Embryonic facial prominence (tissue), 1 donor: ENCODE data around the gene DEF6.
"Not testable (repeated sequence)": the region's sequence is repeated elsewhere in the genome, so short reads cannot be mapped to it uniquely, and the experiment has no call there.

Experiments used
- DNase-seq: peaks from one replicate; pipeline ENCODE4 v3.0.0-alpha.2; 2016; ENCODE audit errors: extremely low spot score

The DEF6 gene

DNA sequence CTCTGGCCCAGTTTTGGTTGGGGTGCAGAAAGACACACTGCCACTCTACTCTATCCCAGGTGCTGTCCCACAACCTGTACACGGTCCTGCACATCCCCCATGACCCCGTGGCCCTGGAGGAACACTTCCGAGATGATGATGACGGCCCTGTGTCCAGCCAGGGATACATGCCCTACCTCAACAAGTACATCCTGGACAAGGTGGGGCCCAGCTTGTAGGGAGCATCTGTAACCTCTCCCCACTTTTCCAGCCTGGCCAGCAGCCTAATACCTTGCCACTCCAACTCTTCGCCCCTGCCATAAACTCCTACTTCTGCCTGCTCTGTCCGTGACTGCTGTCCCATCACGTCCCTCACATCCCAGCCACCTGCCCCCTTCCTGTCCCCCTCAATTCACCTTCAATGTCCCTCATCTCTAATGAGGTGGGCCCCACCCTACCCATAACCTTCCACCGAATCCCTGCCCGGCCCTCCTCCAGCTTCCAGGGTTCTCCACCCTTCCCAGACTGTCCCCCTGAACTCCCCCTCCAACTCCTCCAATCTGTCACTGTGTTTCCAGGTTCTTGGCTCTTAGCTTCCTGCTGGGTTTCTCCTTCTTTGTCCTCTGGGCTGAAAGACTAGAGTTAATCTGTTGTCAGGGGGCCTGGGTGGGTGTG, 12.1 kb downstream of the DEF6 start:
- no peak for DNase-seq

GRCh38 chr6:35310265-35310831, 12.7 kb downstream of the DEF6 start:
- DNase-seq, result no peak

- DNase-seq, result no peak
Measured at GRCh38 chr6:35311390-35312075, 13.9 kb downstream of the DEF6 start.

DNA sequence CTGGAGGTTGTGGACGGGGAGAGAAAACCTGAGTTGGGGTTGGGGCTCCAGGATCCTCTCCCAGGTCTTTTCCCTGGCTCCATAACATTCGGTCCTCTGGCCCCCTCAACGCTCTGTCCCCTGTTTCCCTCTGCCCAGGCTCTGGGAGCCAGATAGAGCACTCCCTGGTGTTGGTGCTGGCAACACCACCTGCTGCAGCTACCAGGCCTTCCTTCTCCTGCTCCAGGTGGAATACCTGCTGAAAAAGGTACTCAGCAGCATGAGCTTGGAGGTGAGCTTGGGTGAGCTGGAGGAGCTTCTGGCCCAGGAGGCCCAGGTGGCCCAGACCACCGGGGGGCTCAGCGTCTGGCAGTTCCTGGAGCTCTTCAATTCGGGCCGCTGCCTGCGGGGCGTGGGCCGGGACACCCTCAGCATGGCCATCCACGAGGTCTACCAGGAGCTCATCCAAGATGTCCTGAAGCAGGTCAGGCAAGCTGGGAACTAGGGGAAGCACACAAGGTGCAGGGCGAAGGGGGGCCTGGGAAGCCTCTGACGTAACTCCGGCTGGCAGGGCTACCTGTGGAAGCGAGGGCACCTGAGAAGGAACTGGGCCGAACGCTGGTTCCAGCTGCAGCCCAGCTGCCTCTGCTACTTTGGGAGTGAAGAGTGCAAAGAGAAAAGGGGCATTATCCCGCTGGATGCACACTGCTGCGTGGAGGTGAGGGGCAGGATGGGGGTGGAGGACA, 14.6 kb downstream of the DEF6 start:
- peak; percentile 3 for DNase-seq

DNA sequence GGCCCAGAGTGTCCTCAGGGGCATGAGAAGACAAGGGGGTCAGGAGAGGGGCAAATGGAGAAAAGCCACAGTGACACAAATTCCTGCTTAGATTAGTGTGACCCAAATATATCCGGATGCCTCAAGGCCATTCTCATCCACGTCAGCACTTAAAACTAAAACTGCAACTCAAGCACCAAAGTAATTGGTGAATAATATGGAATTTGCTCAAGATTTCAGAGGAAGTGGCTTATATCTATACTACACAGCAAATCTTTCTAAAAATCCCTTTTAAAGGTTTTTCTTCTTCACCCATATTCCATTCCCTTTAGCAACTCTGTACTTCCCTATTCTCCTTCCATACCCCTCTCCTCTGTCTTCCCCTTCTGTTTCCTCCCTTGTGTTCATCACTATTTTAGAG, 15.2 kb downstream of the DEF6 start:
- DNase-seq, result peak; percentile 4

DNA sequence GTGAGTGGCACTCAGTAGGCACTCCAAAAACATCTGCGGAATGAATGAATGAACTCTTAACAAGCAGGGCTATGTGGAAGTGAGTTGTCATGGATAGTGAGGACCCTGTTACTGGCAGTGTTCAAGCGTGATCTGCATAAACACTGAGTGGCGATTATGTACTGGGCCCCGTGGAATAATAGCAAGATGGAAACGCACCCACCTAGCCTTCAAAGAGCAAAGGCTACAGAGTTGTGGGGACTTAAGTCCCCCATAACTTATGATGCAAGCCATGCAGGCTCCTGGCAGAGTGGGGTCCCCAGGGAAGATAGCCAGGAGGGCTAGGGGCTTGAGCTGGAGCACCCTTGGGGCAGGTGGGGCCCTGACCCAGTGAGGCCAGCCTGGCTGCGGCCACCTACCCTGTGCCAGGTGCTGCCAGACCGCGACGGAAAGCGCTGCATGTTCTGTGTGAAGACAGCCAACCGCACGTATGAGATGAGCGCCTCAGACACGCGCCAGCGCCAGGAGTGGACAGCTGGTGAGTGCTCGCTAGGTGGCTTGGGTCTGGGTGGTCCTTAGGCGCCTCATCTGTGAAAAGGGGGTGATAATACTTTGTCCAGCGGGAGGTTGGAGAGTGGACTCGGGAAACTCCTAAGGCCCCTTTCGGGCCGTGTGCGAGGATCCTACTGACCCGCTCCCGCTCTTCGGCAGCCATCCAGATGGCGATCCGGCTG, 20.0 kb downstream of the DEF6 start:
- DNase-seq, result peak; percentile 5

- DNase-seq, result peak; percentile 39
Measured at GRCh38 chr6:35318196-35319171, 20.9 kb downstream of the DEF6 start.

DNA sequence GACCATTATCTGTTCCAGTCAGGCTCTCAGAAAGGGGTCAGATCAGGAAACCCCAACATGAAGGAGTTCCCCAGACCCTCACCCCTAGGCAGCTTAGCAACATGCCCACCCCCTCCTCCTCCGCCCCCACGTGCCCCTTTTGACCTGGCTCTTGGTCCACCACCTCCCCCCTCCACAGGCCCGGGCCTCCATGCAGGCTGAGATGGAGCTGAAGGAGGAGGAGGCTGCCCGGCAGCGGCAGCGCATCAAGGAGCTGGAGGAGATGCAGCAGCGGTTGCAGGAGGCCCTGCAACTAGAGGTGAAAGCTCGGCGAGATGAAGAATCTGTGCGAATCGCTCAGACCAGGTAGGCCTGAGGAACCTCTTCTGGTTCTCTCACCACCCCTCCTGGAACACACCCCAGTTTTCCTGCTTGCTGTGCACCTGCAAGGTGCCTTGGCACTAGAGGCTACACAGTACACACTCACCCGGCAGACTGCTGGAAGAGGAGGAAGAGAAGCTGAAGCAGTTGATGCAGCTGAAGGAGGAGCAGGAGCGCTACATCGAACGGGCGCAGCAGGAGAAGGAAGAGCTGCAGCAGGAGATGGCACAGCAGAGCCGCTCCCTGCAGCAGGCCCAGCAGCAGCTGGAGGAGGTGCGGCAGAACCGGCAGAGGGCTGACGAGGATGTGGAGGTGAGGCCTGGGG, 21.9 kb downstream of the DEF6 start:
- peak; percentile 5 for DNase-seq

DNA sequence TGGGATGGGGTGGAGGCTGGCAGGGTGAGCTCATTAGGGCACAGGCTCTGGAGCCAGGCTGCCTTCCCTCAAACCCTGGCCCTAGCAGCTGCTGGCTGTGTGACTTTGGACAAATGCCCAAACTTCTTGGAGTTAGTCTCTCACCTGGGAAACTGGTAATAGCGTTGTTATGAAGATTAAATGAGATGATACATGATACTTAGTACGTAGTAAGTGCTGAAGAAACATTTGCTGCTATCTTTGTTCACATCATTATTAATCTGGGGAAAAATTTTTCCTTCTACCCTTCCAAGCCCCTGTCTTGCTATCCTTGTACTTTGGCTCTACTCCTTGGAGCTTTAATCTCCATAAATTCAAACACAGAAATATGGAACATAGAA, 22.4 kb downstream of the DEF6 start:
- DNase-seq, result peak; percentile 1

DNA sequence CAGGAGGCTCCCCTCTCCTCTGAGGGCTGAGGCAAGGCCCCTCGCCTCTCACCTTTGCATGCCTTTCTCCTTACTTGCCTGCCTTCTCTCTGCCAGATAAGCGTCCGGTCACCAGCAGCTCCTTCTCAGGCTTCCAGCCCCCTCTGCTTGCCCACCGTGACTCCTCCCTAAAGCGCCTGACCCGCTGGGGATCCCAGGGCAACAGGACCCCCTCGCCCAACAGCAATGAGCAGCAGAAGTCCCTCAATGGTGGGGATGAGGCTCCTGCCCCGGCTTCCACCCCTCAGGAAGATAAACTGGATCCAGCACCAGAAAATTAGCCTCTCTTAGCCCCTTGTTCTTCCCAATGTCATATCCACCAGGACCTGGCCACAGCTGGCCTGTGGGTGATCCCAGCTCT, 23.5 kb downstream of the DEF6 start:
- peak; percentile 5 for DNase-seq

DNA sequence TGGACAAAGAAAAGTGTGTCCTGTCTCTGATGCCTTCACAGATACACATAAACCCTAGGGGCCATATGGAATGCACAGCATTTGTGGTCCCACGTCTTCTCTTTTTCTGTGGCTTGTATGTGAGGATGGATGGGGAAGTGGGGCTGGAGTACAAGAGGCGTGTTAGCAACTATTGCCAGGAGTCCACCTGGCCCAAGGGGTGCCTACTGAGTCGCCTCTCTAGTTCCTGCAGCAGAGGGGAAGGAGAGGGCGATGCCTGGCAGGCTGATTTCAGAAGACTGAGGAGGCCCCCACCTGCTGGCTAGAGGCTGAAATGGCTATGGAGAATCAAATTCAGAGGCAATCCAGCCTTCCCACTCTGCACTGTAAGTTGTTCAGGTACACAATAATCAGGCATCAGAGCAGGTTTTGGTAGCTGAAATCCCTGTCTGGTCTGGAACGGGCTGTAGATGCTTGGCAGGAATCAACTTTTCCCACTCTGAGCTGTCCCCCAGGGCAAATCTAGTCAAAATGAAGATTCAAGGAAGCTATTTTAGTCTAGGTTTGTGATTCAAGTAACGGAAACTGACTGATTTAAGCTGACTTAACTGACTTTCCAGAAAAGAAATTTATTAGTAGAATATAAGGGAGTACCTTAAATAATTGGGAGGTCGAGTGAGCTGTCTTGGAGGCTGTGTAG, 29.9 kb downstream of the DEF6 start:
- no peak for DNase-seq

DNA sequence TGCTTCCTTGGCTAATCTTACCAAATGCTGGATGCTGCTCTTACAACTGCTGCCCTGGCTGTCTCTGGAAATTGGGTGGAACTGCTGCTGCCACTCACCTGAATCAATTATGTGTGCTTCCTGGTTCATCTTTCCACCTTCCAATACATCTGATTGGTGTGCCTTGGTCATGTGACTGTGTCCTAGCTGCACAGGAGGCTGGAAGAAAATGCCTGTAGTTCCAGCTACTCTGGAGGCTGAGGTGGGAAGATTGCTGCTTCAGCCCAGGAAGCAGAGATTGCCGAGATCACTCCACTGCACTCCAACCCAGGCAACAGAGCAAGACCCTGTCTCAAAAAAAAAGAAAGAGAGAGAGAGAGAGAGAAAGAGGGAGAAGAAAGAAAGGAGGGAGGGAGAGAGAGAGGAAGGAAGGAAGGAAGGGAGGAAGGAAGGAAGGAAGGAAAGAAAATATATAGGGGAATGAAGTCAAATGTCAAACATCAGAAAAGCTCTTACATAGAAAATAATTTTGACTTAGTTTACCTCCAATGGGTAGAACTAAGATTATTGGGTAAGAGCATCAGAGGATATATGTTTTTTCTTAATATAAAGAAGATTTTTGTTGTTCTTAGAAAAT, 30.6 kb downstream of the DEF6 start:
- DNase-seq, result no peak

GRCh38 chr6:35328965-35329364, 31.3 kb downstream of the DEF6 start:
- DNase-seq, result not testable (repeated sequence)

- DNase-seq, result no peak
Measured at GRCh38 chr6:35330541-35331119, 33.0 kb downstream of the DEF6 start.

- not testable (repeated sequence) for DNase-seq
Measured at GRCh38 chr6:35332074-35332887, 34.7 kb downstream of the DEF6 start.

DNA sequence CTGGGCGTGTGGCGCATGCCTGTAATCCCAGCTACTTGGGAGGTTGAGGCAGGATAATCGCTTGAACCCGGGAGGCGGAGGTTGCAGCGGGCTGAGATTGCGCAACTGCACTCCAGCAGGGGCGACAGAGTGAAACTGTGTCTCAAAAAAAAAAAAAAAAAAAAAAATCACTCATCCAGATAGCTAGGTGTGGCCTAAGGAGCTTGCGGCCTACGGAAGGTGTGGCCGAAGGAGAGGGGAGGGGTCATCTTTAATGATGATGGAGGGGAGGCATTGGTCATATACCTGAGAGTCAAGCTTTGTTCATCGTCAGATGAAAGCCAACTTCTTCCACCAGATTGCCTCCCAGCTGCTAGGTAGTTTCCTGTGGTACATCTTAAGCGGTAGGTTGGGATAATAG, 43.9 kb downstream of the DEF6 start:
- DNase-seq, result peak; percentile 3

GRCh38 chr6:35342258-35343091, 44.9 kb downstream of the DEF6 start, which contains the start of gene PPARD:
TSS of gene PPARD (plus strand) at chr6:35342558. CDS start at chr6:35411088, 68,530 bp downstream.
- peak; percentile 93 for DNase-seq
